Measurements from ENCODE around the gene HELZ. TPM values are rescaled to one million over a fixed set of nuclear protein-coding genes. Genes with fewer than 3 reads are reported as not detected.
"Not testable (repeated sequence)": the region's sequence is repeated elsewhere in the genome, so short reads cannot be mapped to it uniquely, and the experiment has no call there.

The HELZ gene
- polyA plus RNA-seq, 2 donors: 2.1 to 3.9 TPM

DNA sequence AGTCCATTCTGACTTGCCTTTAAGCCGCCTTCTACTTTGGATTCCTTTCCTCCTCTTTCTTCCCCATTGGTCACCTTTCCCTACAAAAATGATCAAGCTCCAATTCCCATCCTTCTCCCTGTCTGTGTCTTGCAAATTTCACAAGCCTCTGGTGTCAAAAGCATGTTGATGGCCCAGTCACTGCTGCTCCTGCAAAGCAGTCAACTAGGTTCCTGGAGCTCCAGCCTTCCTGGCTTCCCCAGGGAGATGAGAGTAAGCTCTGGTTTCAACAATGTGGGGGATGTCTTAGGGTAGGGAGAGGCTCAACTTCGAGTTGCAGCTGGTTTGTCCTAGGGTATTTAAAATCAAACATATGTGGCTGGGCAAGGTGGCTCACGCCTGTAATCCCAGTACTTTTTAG, 36.1 kb upstream of the HELZ start:
- Histone ChIP-seq H3K27ac (ENCODE audit: low read depth in 2 of 2, low read length in 1 of 2) (no peak overlapping the region), H3K4me1 (ENCODE audit: control insufficient read depth in 2 of 2, insufficient read depth in 2 of 2, low read length in 1 of 2) (no peaks in the 10 kb centered on the region), H3K36me3 (ENCODE audit: control insufficient read depth in 2 of 2, insufficient read depth in 2 of 2, low read length in 1 of 2) (no peaks in the 10 kb centered on the region), H3K4me3 (ENCODE audit: low read depth in 1 of 2, low read length in 2 of 2) (no peak overlapping the region), H3K9me3 (ENCODE audit: control insufficient read depth in 2 of 2, insufficient read depth in 1 of 2, low read depth in 1 of 2, low read length in 1 of 2) (no peaks in the 10 kb centered on the region), H3K27me3 (ENCODE audit: control insufficient read depth in 1 of 2, insufficient read depth in 2 of 2, low read length in 2 of 2) (no peaks in the 10 kb centered on the region)
- WGBS, 2 donors: 63 to 69% methylated on average over 3 of the region's 3 CpGs

DNA sequence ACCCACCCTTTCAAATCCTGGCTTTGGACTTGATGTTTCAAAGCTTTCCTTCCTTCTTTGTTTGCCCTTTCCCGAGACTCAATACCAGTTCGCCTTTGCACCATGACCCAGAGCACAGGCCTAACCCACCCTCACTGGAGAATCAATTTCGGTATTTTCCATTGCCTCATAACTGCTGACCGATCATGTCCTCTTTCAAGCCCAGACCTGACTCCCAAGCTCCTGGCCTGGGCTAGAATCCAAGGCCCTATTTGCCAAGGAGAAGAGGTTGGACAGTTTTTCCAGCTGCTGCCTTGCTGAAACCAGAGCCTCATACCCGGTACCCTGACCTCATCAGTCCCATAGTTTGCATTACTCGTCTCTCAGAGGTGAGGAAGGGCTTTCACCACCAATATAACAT, 35.3 kb upstream of the HELZ start:
- Histone ChIP-seq H3K36me3 (ENCODE audit: control insufficient read depth in 2 of 2, insufficient read depth in 2 of 2, low read length in 1 of 2) (no peaks in the 10 kb centered on the region), H3K4me3 (ENCODE audit: low read depth in 1 of 2, low read length in 2 of 2) (no peak overlapping the region), H3K27ac (ENCODE audit: low read depth in 2 of 2, low read length in 1 of 2) (no peak overlapping the region), H3K27me3 (ENCODE audit: control insufficient read depth in 1 of 2, insufficient read depth in 2 of 2, low read length in 2 of 2) (no peaks in the 10 kb centered on the region), H3K4me1 (ENCODE audit: control insufficient read depth in 2 of 2, insufficient read depth in 2 of 2, low read length in 1 of 2) (no peaks in the 10 kb centered on the region), H3K9me3 (ENCODE audit: control insufficient read depth in 2 of 2, insufficient read depth in 1 of 2, low read depth in 1 of 2, low read length in 1 of 2) (no peaks in the 10 kb centered on the region)
- 36 to 60% methylated on average over 6 of the region's 6 CpGs for WGBS, 2 donors

DNA sequence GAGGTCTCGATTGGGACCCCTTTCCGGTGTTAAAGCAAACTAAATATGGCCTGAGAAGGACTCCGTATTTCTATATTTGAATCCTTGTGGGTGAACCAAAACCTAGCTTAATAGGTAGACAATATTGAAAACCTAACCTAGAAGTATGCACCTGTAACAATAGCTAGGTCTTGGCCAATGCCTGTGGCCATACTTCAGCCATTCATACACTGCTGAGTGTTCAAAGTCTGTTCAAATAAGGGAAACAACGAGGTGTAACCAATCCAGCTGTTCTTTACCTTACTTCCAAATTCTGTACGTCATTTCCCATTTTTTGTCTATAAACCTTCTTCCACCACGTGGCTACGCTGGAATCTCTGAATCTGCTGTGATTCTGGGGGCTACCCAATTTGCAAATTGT, 34.1 kb upstream of the HELZ start:
- no peaks in the 10 kb centered on the region for H3K4me1 ChIP-seq (ENCODE audit: control insufficient read depth in 2 of 2, insufficient read depth in 2 of 2, low read length in 1 of 2)
- no peaks in the 10 kb centered on the region for H3K27me3 ChIP-seq (ENCODE audit: control insufficient read depth in 1 of 2, insufficient read depth in 2 of 2, low read length in 2 of 2)
- H3K27ac ChIP-seq (ENCODE audit: low read depth in 2 of 2, low read length in 1 of 2): no peak overlapping the region
- no peaks in the 10 kb centered on the region for H3K36me3 ChIP-seq (ENCODE audit: control insufficient read depth in 2 of 2, insufficient read depth in 2 of 2, low read length in 1 of 2)
- WGBS, 2 donors: 86 to 87% methylated on average over 7 of the region's 7 CpGs
- H3K4me3 ChIP-seq (ENCODE audit: low read depth in 1 of 2, low read length in 2 of 2): no peak overlapping the region
- H3K9me3 ChIP-seq (ENCODE audit: control insufficient read depth in 2 of 2, insufficient read depth in 1 of 2, low read depth in 1 of 2, low read length in 1 of 2): no peaks in the 10 kb centered on the region

DNA sequence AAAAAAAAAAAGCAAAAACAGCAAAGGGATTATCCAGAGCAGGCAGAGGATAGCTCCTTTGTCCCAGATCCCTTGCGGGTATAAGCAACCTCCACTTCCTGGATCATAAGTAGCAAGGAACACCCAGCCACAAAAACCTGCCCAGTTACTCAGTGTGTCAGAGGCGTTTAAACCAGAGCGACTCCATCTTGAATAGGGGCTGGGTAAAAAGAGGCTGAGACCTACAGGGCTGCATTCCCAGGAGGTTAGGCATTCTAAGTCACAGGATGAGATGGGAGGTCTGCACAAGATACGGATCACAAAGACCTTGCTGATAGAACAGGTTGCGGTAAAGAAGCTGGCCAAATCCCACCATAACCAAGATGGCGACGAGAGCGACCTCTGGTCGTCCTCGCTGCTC, 33.4 kb upstream of the HELZ start:
- WGBS, 2 donors: 82 to 89% methylated on average over 10 of the region's 10 CpGs
- H3K27ac ChIP-seq (ENCODE audit: low read depth in 2 of 2, low read length in 1 of 2): no peak overlapping the region
- no peak overlapping the region for H3K4me3 ChIP-seq (ENCODE audit: low read depth in 1 of 2, low read length in 2 of 2)
- H3K9me3 ChIP-seq (ENCODE audit: control insufficient read depth in 2 of 2, insufficient read depth in 1 of 2, low read depth in 1 of 2, low read length in 1 of 2): no peaks in the 10 kb centered on the region
- no peaks in the 10 kb centered on the region for H3K36me3 ChIP-seq (ENCODE audit: control insufficient read depth in 2 of 2, insufficient read depth in 2 of 2, low read length in 1 of 2)
- H3K4me1 ChIP-seq (ENCODE audit: control insufficient read depth in 2 of 2, insufficient read depth in 2 of 2, low read length in 1 of 2): no peaks in the 10 kb centered on the region
- no peaks in the 10 kb centered on the region for H3K27me3 ChIP-seq (ENCODE audit: control insufficient read depth in 1 of 2, insufficient read depth in 2 of 2, low read length in 2 of 2)

DNA sequence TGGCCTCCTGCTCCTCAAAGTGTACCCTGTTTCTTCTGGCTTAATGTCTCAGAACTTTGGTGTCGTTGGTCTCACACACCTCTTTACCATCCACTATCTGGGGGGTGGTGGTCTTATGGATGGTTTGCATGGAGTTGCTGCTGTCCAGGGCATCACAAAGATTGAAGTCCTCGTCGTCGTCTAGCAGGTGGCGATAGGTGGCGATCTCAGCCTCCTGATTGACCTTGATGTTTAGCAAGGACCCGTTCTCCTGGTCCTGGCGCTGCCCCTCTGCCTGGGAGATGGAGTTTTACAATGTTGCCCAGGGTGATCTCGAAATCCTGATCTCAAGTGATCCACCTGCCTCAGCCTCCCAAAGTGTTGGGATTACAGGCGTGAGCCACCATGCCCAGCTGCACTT, 31.1 kb upstream of the HELZ start:
- H3K36me3 ChIP-seq (ENCODE audit: control insufficient read depth in 2 of 2, insufficient read depth in 2 of 2, low read length in 1 of 2): no peaks in the 10 kb centered on the region
- no peak overlapping the region for H3K27ac ChIP-seq (ENCODE audit: low read depth in 2 of 2, low read length in 1 of 2)
- 48 to 66% methylated on average over 10 of the region's 10 CpGs for WGBS, 2 donors
- no peaks in the 10 kb centered on the region for H3K4me1 ChIP-seq (ENCODE audit: control insufficient read depth in 2 of 2, insufficient read depth in 2 of 2, low read length in 1 of 2)
- no peaks in the 10 kb centered on the region for H3K27me3 ChIP-seq (ENCODE audit: control insufficient read depth in 1 of 2, insufficient read depth in 2 of 2, low read length in 2 of 2)
- no peaks in the 10 kb centered on the region for H3K9me3 ChIP-seq (ENCODE audit: control insufficient read depth in 2 of 2, insufficient read depth in 1 of 2, low read depth in 1 of 2, low read length in 1 of 2)
- no peak overlapping the region for H3K4me3 ChIP-seq (ENCODE audit: low read depth in 1 of 2, low read length in 2 of 2)

DNA sequence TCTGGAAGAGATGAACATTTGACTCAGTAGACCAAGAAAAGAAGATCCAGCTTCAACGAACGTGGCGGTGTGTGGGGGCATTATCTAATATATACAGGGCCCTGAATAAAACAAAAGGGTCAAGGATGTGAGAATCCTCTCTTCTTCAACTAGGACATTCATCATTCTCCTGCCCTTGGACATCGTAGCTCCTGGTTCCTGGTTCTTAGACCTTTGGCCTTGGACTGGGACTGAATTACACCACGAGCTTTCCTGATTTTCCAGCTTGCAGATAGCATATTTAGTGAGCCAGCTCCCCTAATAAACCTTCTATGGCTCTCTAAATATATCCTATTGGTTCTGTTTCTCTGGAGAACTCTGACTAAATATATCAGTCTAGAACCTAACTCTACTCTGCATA, 29.5 kb upstream of the HELZ start:
- 74 to 78% methylated on average over 5 of the region's 5 CpGs for WGBS, 2 donors
- no peak overlapping the region for H3K27ac ChIP-seq (ENCODE audit: low read depth in 2 of 2, low read length in 1 of 2)
- H3K4me3 ChIP-seq (ENCODE audit: low read depth in 1 of 2, low read length in 2 of 2): no peak overlapping the region
- no peaks in the 10 kb centered on the region for H3K36me3 ChIP-seq (ENCODE audit: control insufficient read depth in 2 of 2, insufficient read depth in 2 of 2, low read length in 1 of 2)
- H3K27me3 ChIP-seq (ENCODE audit: control insufficient read depth in 1 of 2, insufficient read depth in 2 of 2, low read length in 2 of 2): no peaks in the 10 kb centered on the region
- H3K9me3 ChIP-seq (ENCODE audit: control insufficient read depth in 2 of 2, insufficient read depth in 1 of 2, low read depth in 1 of 2, low read length in 1 of 2): no peaks in the 10 kb centered on the region
- no peaks in the 10 kb centered on the region for H3K4me1 ChIP-seq (ENCODE audit: control insufficient read depth in 2 of 2, insufficient read depth in 2 of 2, low read length in 1 of 2)

DNA sequence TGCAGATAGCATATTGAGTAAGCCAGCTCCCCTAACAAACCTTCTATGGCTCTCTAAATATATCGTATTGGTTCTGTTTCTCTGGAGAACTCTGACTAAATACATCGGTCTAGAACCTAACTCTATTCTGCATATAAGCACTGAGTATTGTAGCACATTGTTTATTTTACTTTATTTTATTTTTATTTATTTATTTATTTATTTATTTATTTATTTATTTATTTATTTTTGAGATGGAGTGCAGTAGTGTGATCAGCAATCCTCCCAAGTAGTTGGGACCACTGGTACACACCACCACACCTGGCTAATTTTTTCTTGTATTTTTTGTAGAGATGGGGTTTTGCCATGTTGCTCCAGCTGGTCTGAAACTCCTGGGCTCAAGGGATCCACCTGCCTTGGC, 28.9 kb upstream of the HELZ start:
- Histone ChIP-seq H3K27ac (ENCODE audit: low read depth in 2 of 2, low read length in 1 of 2) (no peak overlapping the region), H3K9me3 (ENCODE audit: control insufficient read depth in 2 of 2, insufficient read depth in 1 of 2, low read depth in 1 of 2, low read length in 1 of 2) (no peaks in the 10 kb centered on the region), H3K4me3 (ENCODE audit: low read depth in 1 of 2, low read length in 2 of 2) (no peak overlapping the region), H3K4me1 (ENCODE audit: control insufficient read depth in 2 of 2, insufficient read depth in 2 of 2, low read length in 1 of 2) (no peaks in the 10 kb centered on the region), H3K36me3 (ENCODE audit: control insufficient read depth in 2 of 2, insufficient read depth in 2 of 2, low read length in 1 of 2) (no peaks in the 10 kb centered on the region), H3K27me3 (ENCODE audit: control insufficient read depth in 1 of 2, insufficient read depth in 2 of 2, low read length in 2 of 2) (no peaks in the 10 kb centered on the region)
- WGBS, 2 donors: 92 to 97% methylated on average over 2 of the region's 2 CpGs

DNA sequence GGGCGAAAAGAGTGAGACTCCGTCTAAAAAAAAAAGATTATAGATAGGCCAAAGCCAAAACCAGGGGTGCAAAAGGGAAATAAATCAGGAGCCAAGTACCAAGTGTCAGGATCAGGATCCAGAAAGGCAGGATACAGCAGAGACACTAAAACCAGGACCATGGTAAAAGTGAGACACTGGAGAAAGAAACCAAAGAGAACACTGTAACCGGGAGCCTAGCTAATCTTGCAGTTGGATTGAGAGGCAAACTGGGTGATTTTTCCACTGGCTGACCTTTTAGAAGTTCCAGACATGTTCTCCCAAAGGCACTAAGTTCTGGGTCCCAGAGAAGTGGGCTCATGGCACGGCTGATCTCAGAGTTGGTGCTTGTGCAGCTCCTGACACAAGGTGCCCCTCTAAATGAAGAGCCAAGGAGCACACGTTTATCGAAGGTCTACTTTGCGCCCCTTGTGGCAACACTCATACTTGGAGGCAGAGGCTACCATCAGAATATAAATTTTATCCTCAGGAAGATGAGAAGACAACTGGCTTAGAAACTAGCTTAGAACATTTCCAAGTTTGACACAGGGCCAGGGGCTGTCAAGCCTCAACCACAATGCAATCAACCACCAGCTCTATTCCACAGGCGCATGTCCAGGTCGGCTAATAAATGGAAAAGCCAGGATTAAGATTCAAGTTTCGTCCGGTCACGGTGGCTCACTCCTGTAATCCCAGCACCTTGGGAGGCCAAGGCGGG, 27.5 kb upstream of the HELZ start:
- H3K27me3 ChIP-seq (ENCODE audit: control insufficient read depth in 1 of 2, insufficient read depth in 2 of 2, low read length in 2 of 2): no peaks in the 10 kb centered on the region
- H3K4me3 ChIP-seq (ENCODE audit: low read depth in 1 of 2, low read length in 2 of 2): no peak overlapping the region
- H3K4me1 ChIP-seq (ENCODE audit: control insufficient read depth in 2 of 2, insufficient read depth in 2 of 2, low read length in 1 of 2): no peaks in the 10 kb centered on the region
- no peaks in the 10 kb centered on the region for H3K36me3 ChIP-seq (ENCODE audit: control insufficient read depth in 2 of 2, insufficient read depth in 2 of 2, low read length in 1 of 2)
- 81 to 85% methylated on average over 13 of the region's 13 CpGs for WGBS, 2 donors
- no peak overlapping the region for H3K27ac ChIP-seq (ENCODE audit: low read depth in 2 of 2, low read length in 1 of 2)
- H3K9me3 ChIP-seq (ENCODE audit: control insufficient read depth in 2 of 2, insufficient read depth in 1 of 2, low read depth in 1 of 2, low read length in 1 of 2): no peaks in the 10 kb centered on the region

DNA sequence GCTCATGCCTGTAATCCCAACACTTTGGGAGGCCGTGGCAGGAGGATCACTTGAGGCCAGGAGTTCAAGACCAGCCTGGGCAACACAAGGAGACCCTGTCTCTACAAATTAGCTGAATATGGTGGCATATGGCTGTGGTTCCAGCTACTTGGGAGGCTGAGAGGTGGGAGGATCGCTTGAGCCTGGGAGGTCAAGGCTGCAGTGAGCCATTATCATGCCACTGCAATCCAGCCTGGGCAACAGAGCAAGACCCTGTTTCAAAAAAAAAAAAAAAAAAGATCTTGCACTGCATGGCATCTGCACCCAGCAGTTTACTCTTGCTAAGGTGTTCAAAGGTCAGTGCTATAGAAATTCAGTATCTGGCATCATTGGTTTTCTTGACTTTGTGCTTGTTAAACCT, 26.2 kb upstream of the HELZ start:
- H3K9me3 ChIP-seq (ENCODE audit: control insufficient read depth in 2 of 2, insufficient read depth in 1 of 2, low read depth in 1 of 2, low read length in 1 of 2); H3K36me3 ChIP-seq (ENCODE audit: control insufficient read depth in 2 of 2, insufficient read depth in 2 of 2, low read length in 1 of 2); H3K27me3 ChIP-seq (ENCODE audit: control insufficient read depth in 1 of 2, insufficient read depth in 2 of 2, low read length in 2 of 2); H3K4me3 ChIP-seq (ENCODE audit: low read depth in 1 of 2, low read length in 2 of 2); H3K4me1 ChIP-seq (ENCODE audit: control insufficient read depth in 2 of 2, insufficient read depth in 2 of 2, low read length in 1 of 2); H3K27ac ChIP-seq (ENCODE audit: low read depth in 2 of 2, low read length in 1 of 2): not testable (repeated sequence)
- 93% methylated on average over 2 of the region's 2 CpGs for WGBS, 2 donors

DNA sequence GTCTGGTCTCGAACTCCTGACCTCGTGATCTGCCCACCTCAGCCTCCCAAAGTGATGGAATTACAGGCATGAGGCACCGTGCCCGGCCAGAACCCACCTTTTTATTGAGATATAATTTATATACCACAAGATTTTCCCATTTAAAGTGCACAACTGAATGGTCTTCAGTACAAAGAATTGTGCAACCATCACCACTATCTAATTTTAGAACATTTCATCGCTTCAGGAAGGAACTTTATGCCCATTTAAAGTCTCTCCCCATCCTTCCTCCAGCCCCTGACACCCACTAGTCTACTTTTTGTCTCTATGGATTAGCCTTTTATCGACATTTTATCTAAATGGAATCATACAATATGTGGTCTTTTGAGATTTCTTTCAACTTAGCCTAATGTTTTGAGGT, 25.4 kb upstream of the HELZ start:
- H3K27me3 ChIP-seq (ENCODE audit: control insufficient read depth in 1 of 2, insufficient read depth in 2 of 2, low read length in 2 of 2): no peaks in the 10 kb centered on the region
- 80 to 85% methylated on average over 6 of the region's 6 CpGs for WGBS, 2 donors
- no peak overlapping the region for H3K4me3 ChIP-seq (ENCODE audit: low read depth in 1 of 2, low read length in 2 of 2)
- no peaks in the 10 kb centered on the region for H3K9me3 ChIP-seq (ENCODE audit: control insufficient read depth in 2 of 2, insufficient read depth in 1 of 2, low read depth in 1 of 2, low read length in 1 of 2)
- no peaks in the 10 kb centered on the region for H3K36me3 ChIP-seq (ENCODE audit: control insufficient read depth in 2 of 2, insufficient read depth in 2 of 2, low read length in 1 of 2)
- H3K4me1 ChIP-seq (ENCODE audit: control insufficient read depth in 2 of 2, insufficient read depth in 2 of 2, low read length in 1 of 2): no peaks in the 10 kb centered on the region
- H3K27ac ChIP-seq (ENCODE audit: low read depth in 2 of 2, low read length in 1 of 2): no peak overlapping the region

Data from esophagus (tissue), 2 donors.